ENCODE results near the gene RHOF.

Gene RHOF

GRCh38 chr12:121793440-121793837, at the start of gene RHOF:
RHOF (minus strand) TSS chr12:121793688; CDS start chr12:121793633, 55 bp downstream.
- peak in 4 of 51 donors; percentile 34 to 45 (median 36) for DNase-seq

GRCh38 chr12:121839993-121840761, 46.7 kb upstream of the RHOF start:
- no peak for DNase-seq

GRCh38 chr12:121839106-121839992, 45.9 kb upstream of the RHOF start:
- DNase-seq: peak; percentile 29 to 97 (median 89)

- DNase-seq: no peak
Measured at GRCh38 chr12:121838126-121838525, 44.6 kb upstream of the RHOF start.

- DNase-seq: no peak
Measured at GRCh38 chr12:121837680-121838079, 44.2 kb upstream of the RHOF start.

- no peak for DNase-seq
Measured at GRCh38 chr12:121831571-121832245, 38.2 kb upstream of the RHOF start.

- DNase-seq: no peak
Measured at GRCh38 chr12:121830588-121831265, 37.2 kb upstream of the RHOF start.

GRCh38 chr12:121830134-121830533, 36.6 kb upstream of the RHOF start:
- DNase-seq: no peak

- DNase-seq: no peak
Measured at GRCh38 chr12:121829250-121829918, 35.9 kb upstream of the RHOF start.

- no peak for DNase-seq
Measured at GRCh38 chr12:121828826-121829225, 35.3 kb upstream of the RHOF start.

GRCh38 chr12:121828306-121828705, 34.8 kb upstream of the RHOF start:
- DNase-seq: no peak

- no peak for DNase-seq
Measured at GRCh38 chr12:121827351-121828099, 34.0 kb upstream of the RHOF start.

GRCh38 chr12:121826318-121827150, 33.0 kb upstream of the RHOF start:
- DNase-seq: no peak

GRCh38 chr12:121825041-121825523, 31.6 kb upstream of the RHOF start:
- DNase-seq: no peak

- DNase-seq: no peak
Measured at GRCh38 chr12:121823727-121824115, 30.2 kb upstream of the RHOF start.

- no peak for DNase-seq
Measured at GRCh38 chr12:121823101-121823726, 29.7 kb upstream of the RHOF start.

- no peak for DNase-seq
Measured at GRCh38 chr12:121822393-121823100, 29.1 kb upstream of the RHOF start.

- no peak for DNase-seq
Measured at GRCh38 chr12:121820056-121820455, 26.6 kb upstream of the RHOF start.
